ENCODE data around the gene SP3.

The SP3 gene

GRCh38 chr2:173965372-173966025, at the start of gene SP3:
SP3 (minus strand) TSS chr2:173965373; CDS start chr2:173965171, 202 bp downstream.
- DNase-seq = peak; percentile 91

- DNase-seq = no peak
Measured at GRCh38 chr2:174014699-174015070, 49.5 kb upstream of the SP3 start.

- no peak for DNase-seq
Measured at GRCh38 chr2:174014011-174014698, 49.0 kb upstream of the SP3 start.

- no peak for DNase-seq
Measured at GRCh38 chr2:174013315-174013751, 48.2 kb upstream of the SP3 start.

GRCh38 chr2:174012347-174013314, 47.5 kb upstream of the SP3 start:
- no peak for DNase-seq

- no peak for DNase-seq
Measured at GRCh38 chr2:174011796-174012195, 46.6 kb upstream of the SP3 start.

GRCh38 chr2:174011173-174011572, 46.0 kb upstream of the SP3 start:
- no peak for DNase-seq

- no peak for DNase-seq
Measured at GRCh38 chr2:174009488-174010223, 44.5 kb upstream of the SP3 start.

GRCh38 chr2:174008720-174009119, 43.5 kb upstream of the SP3 start:
- DNase-seq = no peak

- DNase-seq = no peak
Measured at GRCh38 chr2:174007010-174007409, 41.8 kb upstream of the SP3 start.

GRCh38 chr2:174005801-174006419, 40.7 kb upstream of the SP3 start:
- DNase-seq = no peak

- peak; percentile 28 for DNase-seq
Measured at GRCh38 chr2:174004905-174005605, 39.9 kb upstream of the SP3 start.

- DNase-seq = no peak
Measured at GRCh38 chr2:174003720-174004695, 38.8 kb upstream of the SP3 start.

GRCh38 chr2:174002679-174003078, 37.5 kb upstream of the SP3 start:
- no peak for DNase-seq

- DNase-seq = no peak
Measured at GRCh38 chr2:174001107-174001506, 35.9 kb upstream of the SP3 start.

GRCh38 chr2:173999724-174000123, 34.6 kb upstream of the SP3 start:
- no peak for DNase-seq

GRCh38 chr2:173999272-173999671, 34.1 kb upstream of the SP3 start:
- DNase-seq = no peak

- DNase-seq = no peak
Measured at GRCh38 chr2:173998386-173998785, 33.2 kb upstream of the SP3 start.

- no peak for DNase-seq
Measured at GRCh38 chr2:173997753-173998152, 32.6 kb upstream of the SP3 start.

GRCh38 chr2:173997269-173997668, 32.1 kb upstream of the SP3 start:
- DNase-seq = no peak
